H9 (cell line): ENCODE results near the gene NEK6. TPM values are rescaled to one million over a fixed set of nuclear protein-coding genes. Genes with fewer than 3 reads are reported as not detected.

Experiments
- DNase-seq: peaks from one replicate; pipeline ENCODE4 v3.0.0-alpha.2; 2017
- H2AFZ ChIP-seq: one replicate; pipeline ENCODE4 v1.6.1; 2013; ENCODE audit warnings: mild to moderate bottlenecking, low read length, control low read depth, moderate library complexity
- H2AK5ac ChIP-seq: 2 replicates; pipeline ENCODE4 v1.6.1; 2013; ENCODE audit warnings: low read length, control low read depth, mixed read lengths; ENCODE audit not compliant: insufficient read length
- H2BK120ac ChIP-seq: one replicate; pipeline ENCODE4 v1.6.1; 2013; ENCODE audit warnings: low read depth, mild to moderate bottlenecking, low read length, control low read depth, inconsistent platforms; ENCODE audit not compliant: poor library complexity, severe bottlenecking
- H2BK12ac ChIP-seq: 2 replicates; pipeline ENCODE4 v1.6.1; 2013; ENCODE audit warnings: low read length, control low read depth, mixed read lengths, low read depth; ENCODE audit not compliant: insufficient read length
- H2BK15ac ChIP-seq: 2 replicates; pipeline ENCODE4 v1.6.1; 2013; ENCODE audit warnings: low read depth, low read length, control low read depth
- H2BK20ac ChIP-seq: one replicate; pipeline ENCODE4 v1.6.1; 2013; ENCODE audit warnings: low read depth, mild to moderate bottlenecking, low read length, control low read depth, inconsistent platforms; ENCODE audit not compliant: poor library complexity, severe bottlenecking
- H2BK5ac ChIP-seq: 2 replicates; pipeline ENCODE4 v1.6.1; 2013; ENCODE audit warnings: low read length, control low read depth, mixed read lengths; ENCODE audit not compliant: insufficient read length
- H3K14ac ChIP-seq: 2 replicates; pipeline ENCODE4 v1.6.1; 2013; ENCODE audit warnings: low read length, control low read depth; ENCODE audit not compliant: insufficient read depth
- H3K18ac ChIP-seq: 2 replicates; pipeline ENCODE4 v1.6.1; 2013; ENCODE audit warnings: low read depth, mild to moderate bottlenecking, mixed read lengths, low read length, control low read depth; ENCODE audit not compliant: insufficient read length
- H3K23ac ChIP-seq: 2 replicates; pipeline ENCODE4 v1.6.1; 2013; ENCODE audit warnings: low read length, control low read depth, mixed read lengths, low read depth; ENCODE audit not compliant: insufficient read length
- H3K23me2 ChIP-seq: 2 replicates; pipeline ENCODE4 v1.6.1; 2013; ENCODE audit warnings: low read depth, mild to moderate bottlenecking, mixed read lengths, low read length, control low read depth; ENCODE audit not compliant: insufficient read length, poor library complexity, severe bottlenecking
- H3K27ac ChIP-seq: 2 replicates; pipeline ENCODE4 v1.5.1; 2013; ENCODE audit warnings: low read length, control low read depth, mixed read lengths, low read depth; ENCODE audit not compliant: insufficient read length
- H3K27me3 ChIP-seq: 2 replicates; pipeline ENCODE4 v1.6.1; 2013; ENCODE audit warnings: low read length, control low read depth, inconsistent platforms; ENCODE audit not compliant: insufficient read depth
- H3K4ac ChIP-seq: 2 replicates; pipeline ENCODE4 v1.6.1; 2013; ENCODE audit warnings: low read depth, mild to moderate bottlenecking, control low read depth, inconsistent platforms, low read length, moderate library complexity
- H3K4me1 ChIP-seq: 2 replicates; pipeline ENCODE4 v1.6.1; 2013; ENCODE audit warnings: low read length, control low read depth, inconsistent platforms; ENCODE audit not compliant: insufficient read depth
- H3K4me2 ChIP-seq: 2 replicates; pipeline ENCODE4 v1.6.1; 2013; ENCODE audit warnings: low read length, control low read depth, mixed read lengths; ENCODE audit not compliant: insufficient read length, insufficient read depth
- H3K56ac ChIP-seq: 2 replicates; pipeline ENCODE4 v1.6.1; 2013; ENCODE audit warnings: low read depth, mild to moderate bottlenecking, mixed read lengths, low read length, control low read depth; ENCODE audit not compliant: insufficient read length
- H3K79me1 ChIP-seq: 2 replicates; pipeline ENCODE4 v1.6.1; 2013; ENCODE audit warnings: low read depth, mild to moderate bottlenecking, moderate library complexity, low read length, control low read depth, inconsistent platforms; ENCODE audit not compliant: insufficient read depth, poor library complexity, severe bottlenecking
- H3K79me2 ChIP-seq: 2 replicates; pipeline ENCODE4 v1.6.1; 2013; ENCODE audit warnings: low read length, control low read depth, inconsistent platforms; ENCODE audit not compliant: insufficient read depth
- H3K9ac ChIP-seq: 2 replicates; pipeline ENCODE4 v1.6.1; 2013; ENCODE audit warnings: low read length, control low read depth, mixed read lengths; ENCODE audit not compliant: insufficient read length; ENCODE audit errors: extremely low read depth
- H3K9me3 ChIP-seq: one replicate; pipeline ENCODE4 v1.6.1; 2013; ENCODE audit warnings: low read depth, low read length, inconsistent platforms; ENCODE audit not compliant: control insufficient read depth
- H3T11ph ChIP-seq: one replicate; pipeline ENCODE4 v1.6.1; 2013; ENCODE audit warnings: mild to moderate bottlenecking, low read length, control low read depth, inconsistent platforms
- H4K20me1 ChIP-seq: one replicate; pipeline ENCODE4 v1.6.1; 2013; ENCODE audit not compliant: control insufficient read depth, insufficient read length, insufficient read depth
- H4K5ac ChIP-seq: 2 replicates; pipeline ENCODE4 v1.6.1; 2013; ENCODE audit warnings: low read depth, mild to moderate bottlenecking, mixed read lengths, low read length, control low read depth; ENCODE audit not compliant: insufficient read length
- H4K8ac ChIP-seq: replicated peaks from 2 replicates; pipeline ENCODE4 v1.6.1; 2013; ENCODE audit warnings: low read length, control low read depth, mixed read lengths, low read depth; ENCODE audit not compliant: insufficient read length
- H4K91ac ChIP-seq: 2 replicates; pipeline ENCODE4 v1.6.1; 2013; ENCODE audit warnings: low read depth, mild to moderate bottlenecking, moderate library complexity, mixed read lengths, low read length, control low read depth; ENCODE audit not compliant: insufficient read length
- H3K27ac Mint-ChIP-seq, 3 experiments: 2 replicates in 2 of 3; 3 replicates in 1 of 3; pipeline ENCODE4 v1.8.0; 2020 to 2021; ENCODE audit warnings: mixed read lengths in 3 of 3, mild to moderate bottlenecking in 1 of 3, moderate library complexity in 1 of 3
- H3K27me3 Mint-ChIP-seq: 2 replicates; pipeline ENCODE4 v1.8.0; 2021; ENCODE audit warnings: low read depth, mild to moderate bottlenecking, moderate library complexity, mixed read lengths
- H3K36me3 Mint-ChIP-seq, 3 experiments: 2 replicates in 2 of 3; 3 replicates in 1 of 3; pipeline ENCODE4 v1.8.0; 2020 to 2021; ENCODE audit warnings: low read depth in 3 of 3, mixed read lengths in 3 of 3; ENCODE audit not compliant: insufficient read depth in 1 of 3
- H3K4me1 Mint-ChIP-seq, 2 experiments: 2 replicates each; pipeline ENCODE4 v1.8.0; 2020; ENCODE audit warnings: mixed read lengths in 2 of 2
- H3K4me3 Mint-ChIP-seq, 2 experiments: 2 replicates in 1 of 2; 3 replicates in 1 of 2; pipeline ENCODE4 v1.8.0; 2020 to 2021; ENCODE audit warnings: mild to moderate bottlenecking in 2 of 2, mixed read lengths in 2 of 2, moderate library complexity in 1 of 2
- H3K9me3 Mint-ChIP-seq, 2 experiments: 2 replicates in 1 of 2; 3 replicates in 1 of 2; pipeline ENCODE4 v1.8.0; 2020; ENCODE audit warnings: mild to moderate bottlenecking in 2 of 2, mixed read lengths in 2 of 2, moderate library complexity in 1 of 2
- CTCF ChIP-seq: fragments of 200-600 bp; sonication (generic); conservative IDR thresholded peaks from 3 replicates; pipeline ENCODE4 v1.8.0; 2021; ENCODE audit warnings: antibody characterized with exemption, mild to moderate bottlenecking
- WGBS: extraction: QIAGEN DNeasy Blood & Tissue Kit; methylation state at CpG from one replicate; pipeline ENCODE4 v1.1.7; 2013; ENCODE audit warnings: missing lambda C conversion rate, low lambda C conversion rate, mixed read lengths; ENCODE audit not compliant: insufficient read length; ENCODE audit errors: extremely low coverage; 5-methylcytosine and 5-hydroxymethylcytosine counted together
- total RNA-seq: library from RNA; stranded (reverse); gene quantifications from 2 replicates; pipeline ENCODE4 v1.2.1, GENCODE V29; 2021

Gene NEK6
- total RNA-seq, 1 experiment from 2014 or later: 14.3 TPM

- Histone ChIP-seq H3K56ac (no peak overlapping the region), H3K23me2 (no peaks in the 10 kb centered on the region), H2BK20ac (no peak overlapping the region), H3K4ac (no peak overlapping the region), H3K23ac (no peak overlapping the region), H3K27ac (no peak overlapping the region), H3K79me2 (peaks cover 2% of the 10 kb centered on the region; the same call in 1 of the 2 replicates), H3K79me1 (no peaks in the 10 kb centered on the region), H3K27me3 (no peaks in the 10 kb centered on the region), H2AK5ac (no peak overlapping the region), H3T11ph (no peak overlapping the region), H3K14ac (no peak overlapping the region), H2BK15ac (no peak overlapping the region), H2AFZ (no peak overlapping the region), H4K5ac (no peak overlapping the region), H2BK5ac (no peak overlapping the region), H3K4me1 (no peaks in the 10 kb centered on the region), H3K4me2 (no peak overlapping the region), H4K91ac (no peak overlapping the region), H3K9me3 (no peaks in the 10 kb centered on the region), H4K8ac (no peak overlapping the region), H2BK12ac (no peak overlapping the region), H3K9ac (no peak overlapping the region), H3K18ac (no peak overlapping the region), H2BK120ac (no peak overlapping the region), H4K20me1 (no peaks in the 10 kb centered on the region)
- H3K4me3 Mint-ChIP-seq: no peak overlapping the region
- peaks cover 22 to 58% (median 52%) of the 10 kb centered on the region in 3 experiments; a peak in 6 of 7 replicates for H3K36me3 Mint-ChIP-seq
- peaks cover 5 to 19% of the 10 kb centered on the region in 2 experiments; a peak in 3 of 4 replicates for H3K4me1 Mint-ChIP-seq
- no peak for TF ChIP-seq CTCF
- H3K27ac Mint-ChIP-seq: peak overlapping the region in 1 of 3 experiments; percentile 58; a peak in 1 of 7 replicates
- no peak for DNase-seq
- H3K27me3 Mint-ChIP-seq: no peaks in the 10 kb centered on the region
- no CpG with 5 or more reads among the region's 7 CpGs for WGBS
- H3K9me3 Mint-ChIP-seq: no peaks in the 10 kb centered on the region
Measured at GRCh38 chr9:124353166-124353768, 95.5 kb downstream of the NEK6 start.
